H9 (cell line): ENCODE results near the gene ASB4. TPM values are rescaled to one million over a fixed set of nuclear protein-coding genes. Genes with fewer than 3 reads are reported as not detected.

Source experiments
- DNase-seq: peaks from one replicate; pipeline ENCODE4 v3.0.0-alpha.2; 2017
- H2AFZ ChIP-seq: one replicate; pipeline ENCODE4 v1.6.1; 2013; ENCODE audit warnings: mild to moderate bottlenecking, low read length, control low read depth, moderate library complexity
- H2AK5ac ChIP-seq: 2 replicates; pipeline ENCODE4 v1.6.1; 2013; ENCODE audit warnings: low read length, control low read depth, mixed read lengths; ENCODE audit not compliant: insufficient read length
- H2BK120ac ChIP-seq: one replicate; pipeline ENCODE4 v1.6.1; 2013; ENCODE audit warnings: low read depth, mild to moderate bottlenecking, low read length, control low read depth, inconsistent platforms; ENCODE audit not compliant: poor library complexity, severe bottlenecking
- H2BK12ac ChIP-seq: 2 replicates; pipeline ENCODE4 v1.6.1; 2013; ENCODE audit warnings: low read length, control low read depth, mixed read lengths, low read depth; ENCODE audit not compliant: insufficient read length
- H2BK15ac ChIP-seq: 2 replicates; pipeline ENCODE4 v1.6.1; 2013; ENCODE audit warnings: low read depth, low read length, control low read depth
- H2BK20ac ChIP-seq: one replicate; pipeline ENCODE4 v1.6.1; 2013; ENCODE audit warnings: low read depth, mild to moderate bottlenecking, low read length, control low read depth, inconsistent platforms; ENCODE audit not compliant: poor library complexity, severe bottlenecking
- H2BK5ac ChIP-seq: 2 replicates; pipeline ENCODE4 v1.6.1; 2013; ENCODE audit warnings: low read length, control low read depth, mixed read lengths; ENCODE audit not compliant: insufficient read length
- H3K14ac ChIP-seq: 2 replicates; pipeline ENCODE4 v1.6.1; 2013; ENCODE audit warnings: low read length, control low read depth; ENCODE audit not compliant: insufficient read depth
- H3K18ac ChIP-seq: 2 replicates; pipeline ENCODE4 v1.6.1; 2013; ENCODE audit warnings: low read depth, mild to moderate bottlenecking, mixed read lengths, low read length, control low read depth; ENCODE audit not compliant: insufficient read length
- H3K23ac ChIP-seq: 2 replicates; pipeline ENCODE4 v1.6.1; 2013; ENCODE audit warnings: low read length, control low read depth, mixed read lengths, low read depth; ENCODE audit not compliant: insufficient read length
- H3K23me2 ChIP-seq: 2 replicates; pipeline ENCODE4 v1.6.1; 2013; ENCODE audit warnings: low read depth, mild to moderate bottlenecking, mixed read lengths, low read length, control low read depth; ENCODE audit not compliant: insufficient read length, poor library complexity, severe bottlenecking
- H3K27ac ChIP-seq: 2 replicates; pipeline ENCODE4 v1.5.1; 2013; ENCODE audit warnings: low read length, control low read depth, mixed read lengths, low read depth; ENCODE audit not compliant: insufficient read length
- H3K27me3 ChIP-seq: 2 replicates; pipeline ENCODE4 v1.6.1; 2013; ENCODE audit warnings: low read length, control low read depth, inconsistent platforms; ENCODE audit not compliant: insufficient read depth
- H3K4ac ChIP-seq: 2 replicates; pipeline ENCODE4 v1.6.1; 2013; ENCODE audit warnings: low read depth, mild to moderate bottlenecking, control low read depth, inconsistent platforms, low read length, moderate library complexity
- H3K4me1 ChIP-seq: 2 replicates; pipeline ENCODE4 v1.6.1; 2013; ENCODE audit warnings: low read length, control low read depth, inconsistent platforms; ENCODE audit not compliant: insufficient read depth
- H3K4me2 ChIP-seq: 2 replicates; pipeline ENCODE4 v1.6.1; 2013; ENCODE audit warnings: low read length, control low read depth, mixed read lengths; ENCODE audit not compliant: insufficient read length, insufficient read depth
- H3K56ac ChIP-seq: 2 replicates; pipeline ENCODE4 v1.6.1; 2013; ENCODE audit warnings: low read depth, mild to moderate bottlenecking, mixed read lengths, low read length, control low read depth; ENCODE audit not compliant: insufficient read length
- H3K79me1 ChIP-seq: 2 replicates; pipeline ENCODE4 v1.6.1; 2013; ENCODE audit warnings: low read depth, mild to moderate bottlenecking, moderate library complexity, low read length, control low read depth, inconsistent platforms; ENCODE audit not compliant: insufficient read depth, poor library complexity, severe bottlenecking
- H3K79me2 ChIP-seq: 2 replicates; pipeline ENCODE4 v1.6.1; 2013; ENCODE audit warnings: low read length, control low read depth, inconsistent platforms; ENCODE audit not compliant: insufficient read depth
- H3K9ac ChIP-seq: 2 replicates; pipeline ENCODE4 v1.6.1; 2013; ENCODE audit warnings: low read length, control low read depth, mixed read lengths; ENCODE audit not compliant: insufficient read length; ENCODE audit errors: extremely low read depth
- H3K9me3 ChIP-seq: one replicate; pipeline ENCODE4 v1.6.1; 2013; ENCODE audit warnings: low read depth, low read length, inconsistent platforms; ENCODE audit not compliant: control insufficient read depth
- H3T11ph ChIP-seq: one replicate; pipeline ENCODE4 v1.6.1; 2013; ENCODE audit warnings: mild to moderate bottlenecking, low read length, control low read depth, inconsistent platforms
- H4K20me1 ChIP-seq: one replicate; pipeline ENCODE4 v1.6.1; 2013; ENCODE audit not compliant: control insufficient read depth, insufficient read length, insufficient read depth
- H4K5ac ChIP-seq: 2 replicates; pipeline ENCODE4 v1.6.1; 2013; ENCODE audit warnings: low read depth, mild to moderate bottlenecking, mixed read lengths, low read length, control low read depth; ENCODE audit not compliant: insufficient read length
- H4K8ac ChIP-seq: replicated peaks from 2 replicates; pipeline ENCODE4 v1.6.1; 2013; ENCODE audit warnings: low read length, control low read depth, mixed read lengths, low read depth; ENCODE audit not compliant: insufficient read length
- H4K91ac ChIP-seq: 2 replicates; pipeline ENCODE4 v1.6.1; 2013; ENCODE audit warnings: low read depth, mild to moderate bottlenecking, moderate library complexity, mixed read lengths, low read length, control low read depth; ENCODE audit not compliant: insufficient read length
- H3K27ac Mint-ChIP-seq, 3 experiments: 2 replicates in 2 of 3; 3 replicates in 1 of 3; pipeline ENCODE4 v1.8.0; 2020 to 2021; ENCODE audit warnings: mixed read lengths in 3 of 3, mild to moderate bottlenecking in 1 of 3, moderate library complexity in 1 of 3
- H3K27me3 Mint-ChIP-seq: 2 replicates; pipeline ENCODE4 v1.8.0; 2021; ENCODE audit warnings: low read depth, mild to moderate bottlenecking, moderate library complexity, mixed read lengths
- H3K36me3 Mint-ChIP-seq, 3 experiments: 2 replicates in 2 of 3; 3 replicates in 1 of 3; pipeline ENCODE4 v1.8.0; 2020 to 2021; ENCODE audit warnings: low read depth in 3 of 3, mixed read lengths in 3 of 3; ENCODE audit not compliant: insufficient read depth in 1 of 3
- H3K4me1 Mint-ChIP-seq, 2 experiments: 2 replicates each; pipeline ENCODE4 v1.8.0; 2020; ENCODE audit warnings: mixed read lengths in 2 of 2
- H3K4me3 Mint-ChIP-seq, 2 experiments: 2 replicates in 1 of 2; 3 replicates in 1 of 2; pipeline ENCODE4 v1.8.0; 2020 to 2021; ENCODE audit warnings: mild to moderate bottlenecking in 2 of 2, mixed read lengths in 2 of 2, moderate library complexity in 1 of 2
- H3K9me3 Mint-ChIP-seq, 2 experiments: 2 replicates in 1 of 2; 3 replicates in 1 of 2; pipeline ENCODE4 v1.8.0; 2020; ENCODE audit warnings: mild to moderate bottlenecking in 2 of 2, mixed read lengths in 2 of 2, moderate library complexity in 1 of 2
- WGBS: extraction: QIAGEN DNeasy Blood & Tissue Kit; methylation state at CpG from one replicate; pipeline ENCODE4 v1.1.7; 2013; ENCODE audit warnings: missing lambda C conversion rate, low lambda C conversion rate, mixed read lengths; ENCODE audit not compliant: insufficient read length; ENCODE audit errors: extremely low coverage; 5-methylcytosine and 5-hydroxymethylcytosine counted together
- total RNA-seq: library from RNA; stranded (reverse); gene quantifications from 2 replicates; pipeline ENCODE4 v1.2.1, GENCODE V29; 2021
- TF ChIP-seq, protein P1 (sequence below): fragments of 200-600 bp; sonication (generic); conservative IDR thresholded peaks from 3 replicates; pipeline ENCODE4 v1.8.0; 2021; ENCODE audit warnings: antibody characterized with exemption, mild to moderate bottlenecking

Gene ASB4
- total RNA-seq, 1 experiment from 2014 or later, result not detected

DNA sequence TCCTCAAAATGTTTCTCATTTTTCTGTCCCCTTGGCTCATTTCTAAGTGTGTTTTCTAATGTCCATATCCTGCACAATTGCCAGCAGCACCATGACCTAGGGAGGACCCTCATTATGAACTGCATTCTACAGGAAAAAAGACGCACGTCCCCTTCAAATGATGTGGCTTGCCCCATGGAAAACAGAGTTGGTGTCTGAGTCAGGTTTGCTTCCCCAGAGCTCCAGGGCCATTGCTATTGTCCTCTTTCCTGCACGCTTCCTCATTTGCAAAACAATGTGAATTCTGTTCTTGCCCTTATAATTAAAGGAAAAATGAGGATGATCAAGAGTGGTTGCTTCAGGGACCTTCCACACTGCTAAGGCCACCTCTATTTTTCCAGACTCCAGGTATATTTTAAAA, 14.7 kb upstream of the ASB4 start:
- no peak overlapping the region for H2BK5ac ChIP-seq
- H2BK120ac ChIP-seq, result no peak overlapping the region
- no peak overlapping the region for H3K4ac ChIP-seq
- H3K4me3 Mint-ChIP-seq, result no peak overlapping the region
- no peak overlapping the region for H3K4me2 ChIP-seq
- peak overlapping the region; percentile 0 to 76 (median 23); a peak in 3 of 7 replicates for H3K27ac Mint-ChIP-seq
- no peak overlapping the region for H3K23ac ChIP-seq
- H2BK12ac ChIP-seq, result no peak overlapping the region
- no peak overlapping the region for H2BK15ac ChIP-seq
- H2AK5ac ChIP-seq, result no peak overlapping the region
- H3K56ac ChIP-seq, result no peak overlapping the region
- H3K27me3 ChIP-seq, result no peaks in the 10 kb centered on the region
- H3T11ph ChIP-seq, result no peak overlapping the region
- H4K5ac ChIP-seq, result no peak overlapping the region
- no peaks in the 10 kb centered on the region for H3K9me3 Mint-ChIP-seq
- no peak overlapping the region for H3K9ac ChIP-seq
- H4K8ac ChIP-seq, result no peak overlapping the region
- no peaks in the 10 kb centered on the region for H3K9me3 ChIP-seq
- H4K20me1 ChIP-seq, result no peaks in the 10 kb centered on the region
- TF ChIP-seq, protein P1, sequence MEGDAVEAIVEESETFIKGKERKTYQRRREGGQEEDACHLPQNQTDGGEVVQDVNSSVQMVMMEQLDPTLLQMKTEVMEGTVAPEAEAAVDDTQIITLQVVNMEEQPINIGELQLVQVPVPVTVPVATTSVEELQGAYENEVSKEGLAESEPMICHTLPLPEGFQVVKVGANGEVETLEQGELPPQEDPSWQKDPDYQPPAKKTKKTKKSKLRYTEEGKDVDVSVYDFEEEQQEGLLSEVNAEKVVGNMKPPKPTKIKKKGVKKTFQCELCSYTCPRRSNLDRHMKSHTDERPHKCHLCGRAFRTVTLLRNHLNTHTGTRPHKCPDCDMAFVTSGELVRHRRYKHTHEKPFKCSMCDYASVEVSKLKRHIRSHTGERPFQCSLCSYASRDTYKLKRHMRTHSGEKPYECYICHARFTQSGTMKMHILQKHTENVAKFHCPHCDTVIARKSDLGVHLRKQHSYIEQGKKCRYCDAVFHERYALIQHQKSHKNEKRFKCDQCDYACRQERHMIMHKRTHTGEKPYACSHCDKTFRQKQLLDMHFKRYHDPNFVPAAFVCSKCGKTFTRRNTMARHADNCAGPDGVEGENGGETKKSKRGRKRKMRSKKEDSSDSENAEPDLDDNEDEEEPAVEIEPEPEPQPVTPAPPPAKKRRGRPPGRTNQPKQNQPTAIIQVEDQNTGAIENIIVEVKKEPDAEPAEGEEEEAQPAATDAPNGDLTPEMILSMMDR, result no peak
- no peaks in the 10 kb centered on the region for H3K79me1 ChIP-seq
- H3K18ac ChIP-seq, result no peak overlapping the region
- peak overlapping the region; percentile 64 for H2AFZ ChIP-seq
- no peak overlapping the region for H4K91ac ChIP-seq
- H3K4me1 Mint-ChIP-seq, result peaks cover 34 to 41% of the 10 kb centered on the region in 2 experiments
- no peak overlapping the region for H3K14ac ChIP-seq
- DNase-seq, result no peak
- no peaks in the 10 kb centered on the region for H3K79me2 ChIP-seq
- no peaks in the 10 kb centered on the region; a peak in 1 of 7 replicates for H3K36me3 Mint-ChIP-seq
- H3K23me2 ChIP-seq, result no peaks in the 10 kb centered on the region
- no peak overlapping the region for H2BK20ac ChIP-seq
- WGBS, result no CpG with 5 or more reads among the region's 3 CpGs
- H3K27ac ChIP-seq, result no peak overlapping the region
- H3K4me1 ChIP-seq, result peaks cover 4% of the 10 kb centered on the region; the same call in 1 of the 2 replicates
- H3K27me3 Mint-ChIP-seq, result no peaks in the 10 kb centered on the region
